Activated CD8-positive, alpha-beta T cell treated with anti-CD3 and anti-CD28 coated beads for 36 hours (primary cell): ENCODE results near the gene CTSC. TPM values are rescaled to one million over a fixed set of nuclear protein-coding genes. Genes with fewer than 3 reads are reported as not detected.

Source experiments
- ATAC-seq: fragments of 200-7000 bp; cut with Tn5 transposase; one replicate; pipeline ENCODE4 v1.10.0; 2021; ENCODE audit warnings: mild to moderate bottlenecking, moderate library complexity
- CTCF ChIA-PET: fragments of 350-600 bp; sonication (Branson Sonifier 250); formaldehyde crosslinking; loops from one replicate; lab custom pipeline; 2021; ENCODE audit warnings: antibody characterized with exemption; lab: Charles Lee
- POLR2A ChIA-PET: fragments of 350-600 bp; sonication (Branson Sonifier 250); formaldehyde crosslinking; loops from one replicate; lab custom pipeline; 2021; ENCODE audit warnings: antibody characterized with exemption; lab: Charles Lee
- DNase-seq: peaks from one replicate; pipeline ENCODE4 v3.0.0-alpha.2; 2020
- H3K27ac Mint-ChIP-seq: one replicate; pipeline ENCODE4 v1.8.0; 2021; ENCODE audit warnings: mild to moderate bottlenecking, mixed read lengths
- H3K27me3 Mint-ChIP-seq: one replicate; pipeline ENCODE4 v1.8.0; 2021; ENCODE audit warnings: mixed read lengths
- H3K36me3 Mint-ChIP-seq: one replicate; pipeline ENCODE4 v1.8.0; 2021; ENCODE audit warnings: low read depth, mixed read lengths
- H3K4me1 Mint-ChIP-seq: one replicate; pipeline ENCODE4 v1.8.0; 2021; ENCODE audit warnings: low read depth, mixed read lengths
- H3K4me3 Mint-ChIP-seq: one replicate; pipeline ENCODE4 v1.8.0; 2021; ENCODE audit warnings: mild to moderate bottlenecking, moderate library complexity, mixed read lengths
- H3K9me3 Mint-ChIP-seq: one replicate; pipeline ENCODE4 v1.8.0; 2021; ENCODE audit warnings: mixed read lengths
- CTCF ChIP-seq: fragments of 200-600 bp; IDR thresholded peaks from one replicate; pipeline ENCODE4 v1.8.0; 2022; ENCODE audit warnings: antibody characterized with exemption, mild to moderate bottlenecking
- intact Hi-C: fragments of 100-400 bp; cut with micrococcal nuclease; formaldehyde crosslinking; loops from one replicate; pipeline ENCODE4 v1.10.0; 2022
- total RNA-seq, 2 experiments: library from RNA; stranded (reverse); gene quantifications; one replicate each; pipeline ENCODE4 v1.2.3, GENCODE V29; 2021

Gene CTSC
- total RNA-seq, 2 experiments from 2014 or later: 59.8 to 70.0 TPM

GRCh38 chr11:88306785-88307184 is 30.8 kb downstream of the CTSC start:
- no peaks in the 10 kb centered on the region for H3K27me3 Mint-ChIP-seq
- TF ChIP-seq CTCF: no peak
- no peak for DNase-seq
- H3K9me3 Mint-ChIP-seq: no peaks in the 10 kb centered on the region
- ATAC-seq: no peak
- ChIA-PET POLR2A (no interaction called here), CTCF (interaction anchor here (2.4 kb wide), 1 partner anchor 179 kb away, joined by 6 read pairs; no protein-coding TSS in a partner anchor)
- H3K36me3 Mint-ChIP-seq: peaks cover 56% of the 10 kb centered on the region
- H3K4me1 Mint-ChIP-seq: peaks cover 24% of the 10 kb centered on the region
- H3K27ac Mint-ChIP-seq: no peak overlapping the region
- H3K4me3 Mint-ChIP-seq: no peak overlapping the region
- intact Hi-C loops: no loop called here

GRCh38 chr11:88305430-88305829 is 32.1 kb downstream of the CTSC start:
- intact Hi-C loops: no loop called here
- H3K4me1 Mint-ChIP-seq: peaks cover 36% of the 10 kb centered on the region
- ATAC-seq (no peak), DNase-seq (no peak)
- ChIA-PET CTCF (interaction anchor here (0.7 kb wide), 1 partner anchor 12 kb away, joined by 3 read pairs; no protein-coding TSS in a partner anchor), POLR2A (no interaction called here)
- no peak overlapping the region for H3K4me3 Mint-ChIP-seq
- no peaks in the 10 kb centered on the region for H3K27me3 Mint-ChIP-seq
- H3K9me3 Mint-ChIP-seq: no peaks in the 10 kb centered on the region
- peaks cover 64% of the 10 kb centered on the region for H3K36me3 Mint-ChIP-seq
- TF ChIP-seq CTCF: no peak
- H3K27ac Mint-ChIP-seq: no peak overlapping the region

DNA sequence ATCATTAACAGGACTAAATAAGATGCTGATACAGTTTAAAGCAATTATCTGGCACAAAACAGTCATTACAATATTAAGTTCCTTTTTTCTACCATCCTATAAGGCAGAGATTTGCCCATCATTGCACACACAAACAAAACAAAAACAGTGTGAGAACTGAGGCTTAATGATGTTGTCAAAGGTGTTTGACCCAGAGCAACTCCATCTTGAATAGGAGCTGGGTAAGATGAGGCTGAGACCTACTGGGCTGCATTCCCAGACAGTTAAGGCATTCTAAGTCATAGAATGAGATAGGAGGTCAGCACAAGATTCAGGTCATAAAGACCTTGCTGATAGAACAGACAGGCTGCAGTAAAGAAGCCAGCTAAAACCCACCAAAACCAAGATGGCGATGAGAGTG is 33.2 kb downstream of the CTSC start:
- Mint-ChIP-seq H3K4me1 (peaks cover 36% of the 10 kb centered on the region), H3K36me3 (peaks cover 70% of the 10 kb centered on the region), H3K4me3 (no peak overlapping the region), H3K9me3 (no peaks in the 10 kb centered on the region), H3K27ac (no peak overlapping the region), H3K27me3 (no peaks in the 10 kb centered on the region)
- no peak for TF ChIP-seq CTCF
- CTCF ChIA-PET: no interaction called here
- POLR2A ChIA-PET: no interaction called here
- ATAC-seq (no peak), DNase-seq (no peak)
- intact Hi-C loops: no loop called here

GRCh38 chr11:88303037-88303436 is 34.5 kb downstream of the CTSC start:
- peaks cover 36% of the 10 kb centered on the region for H3K4me1 Mint-ChIP-seq

More at GRCh38 chr11:88303037-88303436, 34.5 kb downstream of the CTSC start:
- ChIA-PET CTCF (interaction anchor here (1.2 kb wide), 1 partner anchor 25 kb away, joined by 3 read pairs; no protein-coding TSS in a partner anchor), POLR2A (no interaction called here)
- peaks cover 66% of the 10 kb centered on the region for H3K36me3 Mint-ChIP-seq
- ATAC-seq (peak; percentile 24), DNase-seq (no peak)
- H3K27ac Mint-ChIP-seq: peak overlapping the region; percentile 47
- no peaks in the 10 kb centered on the region for H3K9me3 Mint-ChIP-seq
- no peaks in the 10 kb centered on the region for H3K27me3 Mint-ChIP-seq
- no peak overlapping the region for H3K4me3 Mint-ChIP-seq
- TF ChIP-seq CTCF: no peak
- intact Hi-C loops: no loop called here
